Activated naive CD8-positive, alpha-beta T cell treated with anti-CD3 and anti-CD28 coated beads, Interleukin-2, amount 50 U/mL, for 24 hours (primary cell): ENCODE measurements around the gene NMS.
"Not testable (repeated sequence)": the region's sequence is repeated elsewhere in the genome, so short reads cannot be mapped to it uniquely, and the experiment has no call there.

Source experiments
- ATAC-seq: fragments of 150-1000 bp; cut with Tn5 transposase; one replicate; pipeline ENCODE4 v1.10.0; 2021
- DNase-seq: peaks from one replicate; pipeline ENCODE4 v3.0.0; 2021
- H3K27ac Mint-ChIP-seq: one replicate; pipeline ENCODE4 v1.8.0; 2021; ENCODE audit warnings: mild to moderate bottlenecking, mixed read lengths
- H3K27me3 Mint-ChIP-seq: one replicate; pipeline ENCODE4 v1.8.0; 2021; ENCODE audit warnings: mixed read lengths
- H3K36me3 Mint-ChIP-seq: one replicate; pipeline ENCODE4 v1.8.0; 2021; ENCODE audit warnings: low read depth, mixed read lengths
- H3K4me1 Mint-ChIP-seq: one replicate; pipeline ENCODE4 v1.8.0; 2021; ENCODE audit warnings: mixed read lengths
- H3K4me3 Mint-ChIP-seq: one replicate; pipeline ENCODE4 v1.8.0; 2021; ENCODE audit warnings: mild to moderate bottlenecking, moderate library complexity, mixed read lengths
- H3K9me3 Mint-ChIP-seq: one replicate; pipeline ENCODE4 v1.8.0; 2021; ENCODE audit warnings: mixed read lengths

NMS gene

GRCh38 chr2:100453853-100454252 is 16.4 kb upstream of the NMS start:
- DNase-seq (no peak), ATAC-seq (no peak)
- Mint-ChIP-seq H3K4me3 (no peak overlapping the region), H3K9me3 (peaks cover 7% of the 10 kb centered on the region), H3K4me1 (no peaks in the 10 kb centered on the region), H3K27ac (no peak overlapping the region), H3K27me3 (no peaks in the 10 kb centered on the region), H3K36me3 (no peaks in the 10 kb centered on the region)

- H3K4me1 Mint-ChIP-seq, H3K27me3 Mint-ChIP-seq, DNase-seq, H3K36me3 Mint-ChIP-seq, H3K27ac Mint-ChIP-seq, H3K4me3 Mint-ChIP-seq, ATAC-seq: not testable (repeated sequence)
- H3K9me3 Mint-ChIP-seq: peaks cover 15% of the 10 kb centered on the region
Measured at GRCh38 chr2:100456357-100456756, 13.9 kb upstream of the NMS start.

DNA sequence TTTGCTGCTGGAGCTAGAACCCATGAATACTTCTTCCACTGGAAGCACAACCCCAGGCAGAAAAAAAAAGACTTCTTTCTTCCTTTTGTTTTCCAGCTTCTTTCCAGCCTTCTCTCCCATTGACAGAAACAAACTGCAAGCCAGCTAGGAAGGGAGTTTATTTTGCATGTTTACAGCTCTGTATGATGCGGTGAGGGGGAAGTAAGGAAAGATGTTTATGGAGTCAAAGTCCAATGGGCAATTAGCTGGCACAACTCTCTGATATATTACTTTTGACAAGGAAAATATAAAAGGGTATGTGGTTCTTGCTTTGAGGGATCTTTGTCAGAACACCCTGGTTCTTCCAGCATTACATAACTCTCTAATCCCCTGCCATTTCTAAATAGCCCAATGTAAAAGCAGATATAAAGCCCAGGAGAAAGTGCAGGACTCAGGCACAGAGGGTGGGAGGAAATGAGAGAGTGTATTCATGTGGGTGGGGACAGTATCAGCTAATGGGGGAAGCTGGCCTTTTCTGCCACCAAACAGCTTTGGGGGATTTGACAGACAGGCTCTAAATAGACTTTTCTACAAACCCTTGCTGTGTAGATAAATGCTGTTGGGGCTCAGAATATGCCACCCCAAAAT is 9.3 kb upstream of the NMS start:
- no peak overlapping the region for H3K4me3 Mint-ChIP-seq
- H3K9me3 Mint-ChIP-seq: peaks cover 15% of the 10 kb centered on the region
- H3K27ac Mint-ChIP-seq: no peak overlapping the region
- peaks cover 7% of the 10 kb centered on the region for H3K27me3 Mint-ChIP-seq
- no peaks in the 10 kb centered on the region for H3K36me3 Mint-ChIP-seq
- no peaks in the 10 kb centered on the region for H3K4me1 Mint-ChIP-seq
- DNase-seq (no peak), ATAC-seq (no peak)

- no peaks in the 10 kb centered on the region for H3K4me1 Mint-ChIP-seq
Measured at GRCh38 chr2:100470898-100471514, 724 bp downstream of the NMS start.

GRCh38 chr2:100476606-100477005 is 6.3 kb downstream of the NMS start:
- no peak for ATAC-seq
- peaks cover 11% of the 10 kb centered on the region for H3K27me3 Mint-ChIP-seq
- H3K36me3 Mint-ChIP-seq: no peaks in the 10 kb centered on the region
- H3K4me3 Mint-ChIP-seq: no peak overlapping the region
- H3K9me3 Mint-ChIP-seq: no peaks in the 10 kb centered on the region
- no peak for DNase-seq
- no peaks in the 10 kb centered on the region for H3K4me1 Mint-ChIP-seq
- no peak overlapping the region for H3K27ac Mint-ChIP-seq

More at GRCh38 chr2:100470898-100471514, 724 bp downstream of the NMS start:
- Mint-ChIP-seq H3K27ac (no peak overlapping the region), H3K4me3 (no peak overlapping the region), H3K27me3 (peaks cover 21% of the 10 kb centered on the region), H3K36me3 (no peaks in the 10 kb centered on the region), H3K9me3 (no peaks in the 10 kb centered on the region)
- DNase-seq (peak; percentile 25), ATAC-seq (no peak)

- no peaks in the 10 kb centered on the region for H3K9me3 Mint-ChIP-seq
Measured at GRCh38 chr2:100482741-100483140, 12.5 kb downstream of the NMS start.

GRCh38 chr2:100483895-100484294 is 13.6 kb downstream of the NMS start:
- Mint-ChIP-seq H3K9me3 (no peaks in the 10 kb centered on the region), H3K4me3 (no peak overlapping the region), H3K36me3 (no peaks in the 10 kb centered on the region), H3K27me3 (no peaks in the 10 kb centered on the region), H3K4me1 (no peaks in the 10 kb centered on the region), H3K27ac (no peak overlapping the region)
- ATAC-seq (no peak), DNase-seq (no peak)

More at GRCh38 chr2:100482741-100483140, 12.5 kb downstream of the NMS start:
- Mint-ChIP-seq H3K4me1 (no peaks in the 10 kb centered on the region), H3K27me3 (no peaks in the 10 kb centered on the region), H3K27ac (no peak overlapping the region), H3K36me3 (no peaks in the 10 kb centered on the region), H3K4me3 (no peak overlapping the region)
- DNase-seq (no peak), ATAC-seq (no peak)

GRCh38 chr2:100484390-100484789 is 14.1 kb downstream of the NMS start:
- no peak overlapping the region for H3K27ac Mint-ChIP-seq
- no peak for DNase-seq
- H3K9me3 Mint-ChIP-seq: no peaks in the 10 kb centered on the region

DNA sequence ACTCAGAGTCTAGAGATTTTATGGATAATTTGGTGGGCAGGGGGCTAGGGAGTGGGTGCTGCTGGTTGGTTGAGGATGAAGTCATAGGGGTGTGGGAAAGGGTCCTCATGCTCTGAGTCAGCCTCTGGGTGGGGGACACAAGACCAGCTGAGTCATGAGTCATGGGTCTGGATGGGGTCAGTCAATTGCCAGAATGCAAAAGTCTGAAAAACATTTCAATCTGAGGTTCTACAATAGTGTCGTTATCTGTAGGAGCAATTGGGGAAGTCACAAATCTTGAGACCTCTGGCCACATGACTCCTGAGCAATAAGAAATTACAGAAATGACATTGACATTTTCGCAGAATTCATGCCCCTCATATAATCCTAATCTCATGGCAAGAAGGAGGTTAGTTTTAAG is 15.1 kb downstream of the NMS start:
- ATAC-seq: no peak
- Mint-ChIP-seq H3K4me3 (no peak overlapping the region), H3K27ac (no peak overlapping the region), H3K36me3 (no peaks in the 10 kb centered on the region), H3K27me3 (no peaks in the 10 kb centered on the region), H3K4me1 (no peaks in the 10 kb centered on the region), H3K9me3 (no peaks in the 10 kb centered on the region)
- DNase-seq: no peak

More at GRCh38 chr2:100484390-100484789, 14.1 kb downstream of the NMS start:
- no peak overlapping the region for H3K4me3 Mint-ChIP-seq
- no peaks in the 10 kb centered on the region for H3K27me3 Mint-ChIP-seq
- H3K36me3 Mint-ChIP-seq: no peaks in the 10 kb centered on the region
- ATAC-seq: no peak
- no peaks in the 10 kb centered on the region for H3K4me1 Mint-ChIP-seq

DNA sequence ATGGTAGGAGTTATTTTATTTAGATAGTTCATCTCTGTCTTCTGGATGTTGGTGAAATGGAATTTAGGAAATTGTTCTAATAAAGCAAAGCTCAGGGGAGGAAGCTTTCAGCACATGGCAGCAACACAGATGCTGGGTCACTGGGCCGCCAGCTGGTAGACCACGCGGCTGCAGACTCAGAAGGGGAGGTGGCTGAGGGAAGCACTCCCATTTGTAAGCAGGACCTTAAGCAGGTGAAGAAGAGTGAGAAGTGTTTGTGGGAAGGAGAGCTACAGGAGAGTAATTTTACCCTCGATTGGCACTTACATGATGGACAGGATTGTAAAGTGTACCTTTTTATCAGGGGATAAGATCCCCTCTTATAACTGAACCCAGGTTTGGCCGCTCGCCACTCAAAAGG is 24.4 kb downstream of the NMS start:
- Mint-ChIP-seq H3K4me1 (no peaks in the 10 kb centered on the region), H3K36me3 (no peaks in the 10 kb centered on the region), H3K27me3 (peaks cover 11% of the 10 kb centered on the region), H3K9me3 (no peaks in the 10 kb centered on the region), H3K27ac (no peak overlapping the region), H3K4me3 (no peak overlapping the region)
- ATAC-seq: no peak
- no peak for DNase-seq

GRCh38 chr2:100502782-100503181 is 32.5 kb downstream of the NMS start:
- no peak for DNase-seq
- Mint-ChIP-seq H3K36me3 (peaks cover 2% of the 10 kb centered on the region), H3K9me3 (peaks cover 21% of the 10 kb centered on the region), H3K4me1 (no peaks in the 10 kb centered on the region), H3K27ac (no peak overlapping the region), H3K4me3 (no peak overlapping the region), H3K27me3 (peaks cover 9% of the 10 kb centered on the region)
- no peak for ATAC-seq

- no peak for DNase-seq
- Mint-ChIP-seq H3K27ac (no peak overlapping the region), H3K9me3 (peaks cover 29% of the 10 kb centered on the region), H3K4me1 (no peaks in the 10 kb centered on the region), H3K4me3 (no peak overlapping the region), H3K36me3 (peaks cover 5% of the 10 kb centered on the region), H3K27me3 (peaks cover 11% of the 10 kb centered on the region)
- ATAC-seq: no peak
Measured at GRCh38 chr2:100504542-100504941, 34.3 kb downstream of the NMS start.

DNA sequence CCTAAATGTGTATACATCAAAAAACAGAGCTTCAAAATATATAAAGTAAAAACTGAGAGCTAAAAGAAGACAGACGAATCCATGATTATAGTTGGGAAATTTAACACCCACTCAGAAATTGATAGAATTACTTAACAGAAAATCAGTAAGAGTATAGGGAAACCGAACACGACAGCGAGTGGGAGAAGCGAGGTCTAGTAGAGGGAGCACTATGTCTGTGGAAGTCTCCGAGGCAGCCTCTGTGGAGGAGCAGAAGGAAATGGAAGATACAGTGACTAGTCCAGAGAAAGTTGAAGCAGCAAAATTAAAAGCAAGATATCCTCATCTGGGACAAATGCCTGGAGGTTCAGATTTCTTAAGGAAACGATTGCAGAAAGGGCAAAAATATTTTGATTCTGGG is 38.8 kb downstream of the NMS start:
- Mint-ChIP-seq H3K27ac (no peak overlapping the region), H3K36me3 (peaks cover 3% of the 10 kb centered on the region), H3K4me1 (peaks cover 4% of the 10 kb centered on the region)

DNA sequence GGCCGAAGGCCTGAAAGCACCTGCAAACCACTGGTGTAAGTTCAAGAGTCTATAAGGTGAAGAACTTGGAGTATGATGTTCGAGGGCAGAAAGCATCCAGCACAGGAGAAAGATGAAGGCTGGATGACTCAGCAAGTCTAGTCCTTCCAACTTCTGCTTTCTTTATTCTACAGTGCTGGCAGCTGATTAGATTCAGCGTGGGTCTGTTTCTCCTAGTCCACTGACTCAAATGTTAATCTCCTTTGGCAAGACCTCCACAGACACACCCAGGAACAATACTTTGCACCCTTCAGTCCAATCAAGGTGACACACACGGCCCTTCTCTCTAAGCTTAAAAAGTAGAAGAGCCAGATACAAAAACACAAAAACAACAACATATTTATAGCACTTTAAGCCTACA is 43.4 kb downstream of the NMS start:
- Mint-ChIP-seq H3K4me1 (peaks cover 4% of the 10 kb centered on the region), H3K27ac (no peak overlapping the region), H3K27me3 (peaks cover 5% of the 10 kb centered on the region), H3K4me3 (no peak overlapping the region), H3K36me3 (no peaks in the 10 kb centered on the region), H3K9me3 (no peaks in the 10 kb centered on the region)
- ATAC-seq: no peak
- no peak for DNase-seq

More for the DNA sequence above, 38.8 kb downstream of the NMS start:
- Mint-ChIP-seq H3K9me3 (peaks cover 16% of the 10 kb centered on the region), H3K4me3 (no peak overlapping the region), H3K27me3 (peaks cover 10% of the 10 kb centered on the region)
- no peak for DNase-seq
- no peak for ATAC-seq

- peaks cover 3% of the 10 kb centered on the region for H3K27me3 Mint-ChIP-seq
- no peaks in the 10 kb centered on the region for H3K9me3 Mint-ChIP-seq
- peaks cover 4% of the 10 kb centered on the region for H3K4me1 Mint-ChIP-seq
- H3K4me3 Mint-ChIP-seq: no peak overlapping the region
- H3K27ac Mint-ChIP-seq: no peak overlapping the region
- no peaks in the 10 kb centered on the region for H3K36me3 Mint-ChIP-seq
- DNase-seq (no peak), ATAC-seq (no peak)
Measured at GRCh38 chr2:100517556-100517955, 47.3 kb downstream of the NMS start.
